Adrenal gland (tissue), 5 donors: ENCODE measurements around the gene LMCD1.

ENCODE experiments used
- POLR2A ChIP-seq, 2 donors: fragments of 450-650 bp; IDR thresholded peaks; one replicate each; pipeline ENCODE4 v1.6.1; 2017; ENCODE audit warnings: antibody characterized with exemption in 2 of 2, mild to moderate bottlenecking in 2 of 2, moderate library complexity in 1 of 2
- TF ChIP-seq, protein P1 (sequence below), 6 experiments: fragments of 450-650 bp in 4 of 6; fragments of 200-600 bp in 2 of 6; sonication (generic) in 1 of 6; IDR thresholded peaks; 1 replicate in 5 of 6; 2 replicates in 1 of 6; pipeline versions ENCODE4 v1.5.1 to v1.8.0; 2016 to 2021; ENCODE audit warnings: antibody characterized with exemption in 6 of 6, mild to moderate bottlenecking in 2 of 6, moderate library complexity in 1 of 6
- donor health status: DM: no; HTN: no; CAD: no.

DNA sequence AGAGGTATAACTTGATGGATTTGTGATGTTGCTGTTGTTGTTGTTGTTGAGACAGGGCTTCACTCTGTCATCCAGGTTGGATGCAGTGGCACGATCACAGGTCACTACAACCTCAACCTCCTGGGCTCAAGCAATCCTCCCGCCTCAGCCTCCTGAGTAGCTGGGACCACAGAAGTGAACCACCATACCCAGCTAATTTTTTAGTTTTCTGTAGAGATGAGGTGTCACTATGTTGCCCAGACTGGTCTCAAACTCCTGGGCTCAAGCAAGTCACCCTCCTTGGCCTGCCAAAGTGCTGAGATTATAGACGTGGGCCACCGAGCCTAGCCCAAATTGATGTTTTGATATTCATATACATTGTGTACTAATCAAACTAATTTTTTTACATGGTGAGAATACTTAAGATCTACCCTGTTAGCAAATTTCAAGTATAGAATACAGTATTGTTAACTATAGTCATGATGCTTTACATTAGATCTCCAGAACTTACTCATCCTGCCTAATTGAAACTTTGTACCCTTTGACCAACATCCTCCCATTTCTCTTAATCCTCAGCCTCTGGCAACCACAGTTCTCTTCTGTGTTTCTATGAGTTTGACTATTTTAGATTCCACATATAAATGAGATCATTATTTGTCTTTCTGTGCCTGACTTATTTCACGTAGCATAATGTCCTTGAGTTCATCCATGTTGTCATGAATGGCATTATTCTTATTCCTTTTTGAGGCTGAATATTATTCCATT lies 23.2 kb downstream of the LMCD1 start:
- TF ChIP-seq, protein P1, sequence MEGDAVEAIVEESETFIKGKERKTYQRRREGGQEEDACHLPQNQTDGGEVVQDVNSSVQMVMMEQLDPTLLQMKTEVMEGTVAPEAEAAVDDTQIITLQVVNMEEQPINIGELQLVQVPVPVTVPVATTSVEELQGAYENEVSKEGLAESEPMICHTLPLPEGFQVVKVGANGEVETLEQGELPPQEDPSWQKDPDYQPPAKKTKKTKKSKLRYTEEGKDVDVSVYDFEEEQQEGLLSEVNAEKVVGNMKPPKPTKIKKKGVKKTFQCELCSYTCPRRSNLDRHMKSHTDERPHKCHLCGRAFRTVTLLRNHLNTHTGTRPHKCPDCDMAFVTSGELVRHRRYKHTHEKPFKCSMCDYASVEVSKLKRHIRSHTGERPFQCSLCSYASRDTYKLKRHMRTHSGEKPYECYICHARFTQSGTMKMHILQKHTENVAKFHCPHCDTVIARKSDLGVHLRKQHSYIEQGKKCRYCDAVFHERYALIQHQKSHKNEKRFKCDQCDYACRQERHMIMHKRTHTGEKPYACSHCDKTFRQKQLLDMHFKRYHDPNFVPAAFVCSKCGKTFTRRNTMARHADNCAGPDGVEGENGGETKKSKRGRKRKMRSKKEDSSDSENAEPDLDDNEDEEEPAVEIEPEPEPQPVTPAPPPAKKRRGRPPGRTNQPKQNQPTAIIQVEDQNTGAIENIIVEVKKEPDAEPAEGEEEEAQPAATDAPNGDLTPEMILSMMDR (IDR thresholded peaks at IDR 0.05) = no peak
- no peak for TF ChIP-seq POLR2A (IDR thresholded peaks at IDR 0.05)
